Measurements from ENCODE around the gene MIOS. TPM values are rescaled to one million over a fixed set of nuclear protein-coding genes. Genes with fewer than 3 reads are reported as not detected.

Gene MIOS
- total RNA-seq, 1 experiment from 2014 or later, result 25.8 TPM

DNA sequence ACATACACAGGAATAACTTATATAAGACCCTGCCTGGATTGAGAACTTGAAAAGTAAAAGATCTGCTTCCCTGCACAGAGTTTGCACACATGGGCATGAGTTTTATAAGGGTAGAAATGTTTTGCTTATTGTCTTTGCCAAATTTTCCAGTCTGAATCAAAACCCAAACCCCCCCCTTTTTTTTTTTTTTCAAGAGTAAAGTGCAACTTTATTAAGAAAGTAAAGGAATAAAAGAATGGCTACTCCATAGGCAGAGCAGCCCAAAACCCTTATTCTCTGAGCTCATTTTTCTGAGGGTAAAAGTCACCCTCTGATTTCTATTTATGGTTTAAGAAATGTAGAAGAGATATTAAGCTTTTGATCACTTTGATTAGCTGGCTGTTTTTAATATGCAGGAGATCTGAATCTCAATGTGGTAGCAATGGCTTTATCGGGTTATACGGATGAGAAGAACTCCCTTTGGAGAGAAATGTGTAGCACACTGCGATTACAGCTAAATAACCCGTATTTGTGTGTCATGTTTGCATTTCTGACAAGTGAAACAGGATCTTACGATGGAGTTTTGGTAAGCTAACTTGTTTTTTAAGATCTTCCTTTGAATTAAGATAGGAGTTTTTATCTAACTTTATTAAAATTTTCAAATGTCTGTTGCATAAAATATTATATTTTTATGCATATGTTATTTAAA lies 18.7 kb downstream of the MIOS start:
- no peak overlapping the region for H3K9ac ChIP-seq (ENCODE audit: low read length)
- H3K9me3 ChIP-seq (ENCODE audit: control insufficient read depth in 1 of 2, insufficient read depth in 1 of 2, low read depth in 1 of 2, low read length in 2 of 2), result no peaks in the 10 kb centered on the region
- POLR2A ChIA-PET, result no interaction called here
- DNase-seq (ENCODE audit: low read depth, low spot score), result no peak
- H3K4me3 ChIP-seq (replicated peaks in 1 of 2; ENCODE audit: low read depth in 1 of 2, low read length in 2 of 2), result no peak overlapping the region
- no TSS peak for BruUV-seq (replicated peaks)
- no peak for ATAC-seq
- intact Hi-C loops (cut with micrococcal nuclease), result no loop called here
- CTCF ChIA-PET, result interaction anchor here (1.8 kb wide), 1 partner anchor 9 kb away, joined by 5 read pairs; no protein-coding TSS in a partner anchor
- no peaks in the 10 kb centered on the region for H3K79me2 ChIP-seq (ENCODE audit: insufficient read depth, low read length)
- RAD21 ChIA-PET (ENCODE audit: low non-redundant PET in 1 of 2, low total read pairs in 2 of 2, uncharacterized antibody in 2 of 2, unreplicated experiment in 2 of 2), result no interaction called here
- TF ChIP-seq CEBPB (IDR thresholded peaks at IDR 0.05; ENCODE audit: low read depth) (no peak), ZNF274 (IDR thresholded peaks at IDR 0.05; ENCODE audit: low read depth, low read length) (no peak), POLR2A (IDR thresholded peaks at IDR 0.05; ENCODE audit: borderline replicate concordance, extremely low read depth, insufficient read depth, insufficient read length) (no peak), ZFX (IDR thresholded peaks at IDR 0.05) (no peak), FOSL1 (IDR thresholded peaks at IDR 0.05; ENCODE audit: low read depth) (no peak), EZH2phosphoT487 (IDR thresholded peaks at IDR 0.05; ENCODE audit: borderline replicate concordance) (no peak), EZH2 (IDR thresholded peaks at IDR 0.05) (no peak), SIN3A (IDR thresholded peaks at IDR 0.05; ENCODE audit: low read depth) (no peak), TCF7L2 (IDR thresholded peaks at IDR 0.05; ENCODE audit: borderline replicate concordance, extremely low read depth, insufficient read depth, insufficient read length) (no peak), ELF1 (IDR thresholded peaks at IDR 0.05; ENCODE audit: borderline replicate concordance, low read depth) (no peak), EGR1 (IDR thresholded peaks at IDR 0.05; ENCODE audit: low read depth) (no peak), POLR2AphosphoS5 (IDR thresholded peaks at IDR 0.05; ENCODE audit: low read depth, low read length) (no peak), RAD21 (IDR thresholded peaks at IDR 0.05; ENCODE audit: low read depth) (no peak), YY1 (IDR thresholded peaks at IDR 0.05; ENCODE audit: extremely low read depth, insufficient replicate concordance, low read depth, low read length) (no peak), SP1 (IDR thresholded peaks at IDR 0.05; ENCODE audit: low read depth) (no peak)
- TF ChIP-seq, protein P1, sequence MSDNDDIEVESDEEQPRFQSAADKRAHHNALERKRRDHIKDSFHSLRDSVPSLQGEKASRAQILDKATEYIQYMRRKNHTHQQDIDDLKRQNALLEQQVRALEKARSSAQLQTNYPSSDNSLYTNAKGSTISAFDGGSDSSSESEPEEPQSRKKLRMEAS (IDR thresholded peaks at IDR 0.05), result no peak
- TF ChIP-seq, protein P2, sequence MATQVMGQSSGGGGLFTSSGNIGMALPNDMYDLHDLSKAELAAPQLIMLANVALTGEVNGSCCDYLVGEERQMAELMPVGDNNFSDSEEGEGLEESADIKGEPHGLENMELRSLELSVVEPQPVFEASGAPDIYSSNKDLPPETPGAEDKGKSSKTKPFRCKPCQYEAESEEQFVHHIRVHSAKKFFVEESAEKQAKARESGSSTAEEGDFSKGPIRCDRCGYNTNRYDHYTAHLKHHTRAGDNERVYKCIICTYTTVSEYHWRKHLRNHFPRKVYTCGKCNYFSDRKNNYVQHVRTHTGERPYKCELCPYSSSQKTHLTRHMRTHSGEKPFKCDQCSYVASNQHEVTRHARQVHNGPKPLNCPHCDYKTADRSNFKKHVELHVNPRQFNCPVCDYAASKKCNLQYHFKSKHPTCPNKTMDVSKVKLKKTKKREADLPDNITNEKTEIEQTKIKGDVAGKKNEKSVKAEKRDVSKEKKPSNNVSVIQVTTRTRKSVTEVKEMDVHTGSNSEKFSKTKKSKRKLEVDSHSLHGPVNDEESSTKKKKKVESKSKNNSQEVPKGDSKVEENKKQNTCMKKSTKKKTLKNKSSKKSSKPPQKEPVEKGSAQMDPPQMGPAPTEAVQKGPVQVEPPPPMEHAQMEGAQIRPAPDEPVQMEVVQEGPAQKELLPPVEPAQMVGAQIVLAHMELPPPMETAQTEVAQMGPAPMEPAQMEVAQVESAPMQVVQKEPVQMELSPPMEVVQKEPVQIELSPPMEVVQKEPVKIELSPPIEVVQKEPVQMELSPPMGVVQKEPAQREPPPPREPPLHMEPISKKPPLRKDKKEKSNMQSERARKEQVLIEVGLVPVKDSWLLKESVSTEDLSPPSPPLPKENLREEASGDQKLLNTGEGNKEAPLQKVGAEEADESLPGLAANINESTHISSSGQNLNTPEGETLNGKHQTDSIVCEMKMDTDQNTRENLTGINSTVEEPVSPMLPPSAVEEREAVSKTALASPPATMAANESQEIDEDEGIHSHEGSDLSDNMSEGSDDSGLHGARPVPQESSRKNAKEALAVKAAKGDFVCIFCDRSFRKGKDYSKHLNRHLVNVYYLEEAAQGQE (IDR thresholded peaks at IDR 0.05; ENCODE audit: low read depth), result no peak
- TF ChIP-seq, protein P3, sequence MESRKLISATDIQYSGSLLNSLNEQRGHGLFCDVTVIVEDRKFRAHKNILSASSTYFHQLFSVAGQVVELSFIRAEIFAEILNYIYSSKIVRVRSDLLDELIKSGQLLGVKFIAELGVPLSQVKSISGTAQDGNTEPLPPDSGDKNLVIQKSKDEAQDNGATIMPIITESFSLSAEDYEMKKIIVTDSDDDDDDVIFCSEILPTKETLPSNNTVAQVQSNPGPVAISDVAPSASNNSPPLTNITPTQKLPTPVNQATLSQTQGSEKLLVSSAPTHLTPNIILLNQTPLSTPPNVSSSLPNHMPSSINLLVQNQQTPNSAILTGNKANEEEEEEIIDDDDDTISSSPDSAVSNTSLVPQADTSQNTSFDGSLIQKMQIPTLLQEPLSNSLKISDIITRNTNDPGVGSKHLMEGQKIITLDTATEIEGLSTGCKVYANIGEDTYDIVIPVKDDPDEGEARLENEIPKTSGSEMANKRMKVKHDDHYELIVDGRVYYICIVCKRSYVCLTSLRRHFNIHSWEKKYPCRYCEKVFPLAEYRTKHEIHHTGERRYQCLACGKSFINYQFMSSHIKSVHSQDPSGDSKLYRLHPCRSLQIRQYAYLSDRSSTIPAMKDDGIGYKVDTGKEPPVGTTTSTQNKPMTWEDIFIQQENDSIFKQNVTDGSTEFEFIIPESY (IDR thresholded peaks at IDR 0.05; ENCODE audit: extremely low read depth, insufficient replicate concordance, low read length), result no peak
- H4K20me1 ChIP-seq (ENCODE audit: insufficient read depth), result no peaks in the 10 kb centered on the region
- H3K4me2 ChIP-seq (ENCODE audit: low read length), result no peak overlapping the region
- no peaks in the 10 kb centered on the region; a peak in 2 of 4 replicates for H3K36me3 ChIP-seq (ENCODE audit: control insufficient read depth in 1 of 2, insufficient read depth in 2 of 2, low read length in 2 of 2)
- no peak overlapping the region for H2AFZ ChIP-seq (ENCODE audit: low read depth, low read length, poor library complexity, severe bottlenecking)
- H3K4me1 ChIP-seq (ENCODE audit: control insufficient read depth in 1 of 2, insufficient read depth in 2 of 2, low read length in 2 of 2), result no peaks in the 10 kb centered on the region
- no peak overlapping the region for H3K27ac ChIP-seq (ENCODE audit: low read depth, low read length)
- no peaks in the 10 kb centered on the region for H3K9me2 ChIP-seq (ENCODE audit: insufficient read depth)
- no peaks in the 10 kb centered on the region for H3K27me3 ChIP-seq (ENCODE audit: insufficient read depth, low read length)
